Activated CD8-positive, alpha-beta T cell treated with anti-CD3 and anti-CD28 coated beads, Interleukin-2, amount 10 ng/mL, durations not matched to agents 7 days and 5 days (primary cell): ENCODE results near the gene GPC5. TPM values are rescaled to one million over a fixed set of nuclear protein-coding genes. Genes with fewer than 3 reads are reported as not detected.

Source experiments
- ATAC-seq: fragments of 150-1000 bp; cut with Tn5 transposase; one replicate; pipeline ENCODE4 v1.10.0; 2021; ENCODE audit warnings: moderate library complexity
- CTCF ChIA-PET: fragments of 350-600 bp; sonication (Branson Sonifier 250); formaldehyde crosslinking; loops from one replicate; lab custom pipeline; 2021; ENCODE audit warnings: antibody characterized with exemption; lab: Charles Lee
- POLR2A ChIA-PET: fragments of 350-600 bp; sonication (Branson Sonifier 250); formaldehyde crosslinking; loops from one replicate; lab custom pipeline; 2021; ENCODE audit warnings: antibody characterized with exemption; lab: Charles Lee
- DNase-seq: peaks from one replicate; pipeline ENCODE4 v3.0.0-alpha.2; 2020
- H3K27ac Mint-ChIP-seq: one replicate; pipeline ENCODE4 v1.8.0; 2021; ENCODE audit warnings: mild to moderate bottlenecking, mixed read lengths
- H3K27me3 Mint-ChIP-seq: one replicate; pipeline ENCODE4 v1.8.0; 2021; ENCODE audit warnings: low read depth, mixed read lengths
- H3K36me3 Mint-ChIP-seq: one replicate; pipeline ENCODE4 v1.8.0; 2021; ENCODE audit warnings: low read depth, mixed read lengths
- H3K4me1 Mint-ChIP-seq: one replicate; pipeline ENCODE4 v1.8.0; 2021; ENCODE audit warnings: low read depth, mixed read lengths
- H3K4me3 Mint-ChIP-seq: one replicate; pipeline ENCODE4 v1.8.0; 2021; ENCODE audit warnings: mild to moderate bottlenecking, mixed read lengths
- H3K9me3 Mint-ChIP-seq: one replicate; pipeline ENCODE4 v1.8.0; 2022; ENCODE audit warnings: mixed read lengths; ENCODE audit not compliant: insufficient read depth
- total RNA-seq, 2 experiments: library from RNA; stranded (reverse); gene quantifications; one replicate each; pipeline ENCODE4 v1.2.3, GENCODE V29; 2021

The GPC5 gene
- total RNA-seq, 2 experiments from 2014 or later: not detected

GRCh38 chr13:92188574-92188973 lies 790.2 kb downstream of the GPC5 start:
- Mint-ChIP-seq H3K27me3 (no peaks in the 10 kb centered on the region), H3K4me1 (no peaks in the 10 kb centered on the region), H3K36me3 (no peaks in the 10 kb centered on the region), H3K4me3 (no peak overlapping the region), H3K27ac (no peak overlapping the region), H3K9me3 (no peaks in the 10 kb centered on the region)
- DNase-seq (no peak), ATAC-seq (no peak)
- ChIA-PET CTCF (no interaction called here), POLR2A (no interaction called here)

- no peak overlapping the region for H3K4me3 Mint-ChIP-seq
- ChIA-PET CTCF (no interaction called here), POLR2A (no interaction called here)
- no peaks in the 10 kb centered on the region for H3K9me3 Mint-ChIP-seq
- no peaks in the 10 kb centered on the region for H3K36me3 Mint-ChIP-seq
- H3K27me3 Mint-ChIP-seq: no peaks in the 10 kb centered on the region
- ATAC-seq (no peak), DNase-seq (no peak)
- no peak overlapping the region for H3K27ac Mint-ChIP-seq
- no peaks in the 10 kb centered on the region for H3K4me1 Mint-ChIP-seq
These were observed 798.3 kb downstream of the GPC5 start for GRCh38 chr13:92196591-92197256.

- no peak for DNase-seq
- Mint-ChIP-seq H3K4me1 (no peaks in the 10 kb centered on the region), H3K27ac (no peak overlapping the region), H3K4me3 (no peak overlapping the region), H3K27me3 (no peaks in the 10 kb centered on the region), H3K9me3 (no peaks in the 10 kb centered on the region), H3K36me3 (no peaks in the 10 kb centered on the region)
- ChIA-PET POLR2A (no interaction called here), CTCF (no interaction called here)
- ATAC-seq: no peak
These were observed 799.2 kb downstream of the GPC5 start for GRCh38 chr13:92197669-92198068.

GRCh38 chr13:92218615-92219014 lies 820.2 kb downstream of the GPC5 start:
- DNase-seq (no peak), ATAC-seq (no peak)
- no peaks in the 10 kb centered on the region for H3K27me3 Mint-ChIP-seq
- H3K9me3 Mint-ChIP-seq: no peaks in the 10 kb centered on the region
- H3K4me3 Mint-ChIP-seq: no peak overlapping the region
- POLR2A ChIA-PET: no interaction called here
- no peaks in the 10 kb centered on the region for H3K36me3 Mint-ChIP-seq
- H3K4me1 Mint-ChIP-seq: no peaks in the 10 kb centered on the region
- CTCF ChIA-PET: no interaction called here
- H3K27ac Mint-ChIP-seq: no peak overlapping the region

- peaks cover under 1% of the 10 kb centered on the region for H3K9me3 Mint-ChIP-seq
- ChIA-PET CTCF (no interaction called here), POLR2A (no interaction called here)
- no peak for ATAC-seq
- H3K4me1 Mint-ChIP-seq: no peaks in the 10 kb centered on the region
- no peak overlapping the region for H3K27ac Mint-ChIP-seq
- DNase-seq: no peak
- H3K27me3 Mint-ChIP-seq: no peaks in the 10 kb centered on the region
- H3K4me3 Mint-ChIP-seq: no peak overlapping the region
- H3K36me3 Mint-ChIP-seq: no peaks in the 10 kb centered on the region
These were observed 823.5 kb downstream of the GPC5 start for GRCh38 chr13:92221916-92222315.

- H3K9me3 Mint-ChIP-seq: peaks cover 3% of the 10 kb centered on the region
- no peak for DNase-seq
- H3K27me3 Mint-ChIP-seq: no peaks in the 10 kb centered on the region
- ChIA-PET CTCF (no interaction called here), POLR2A (no interaction called here)
- H3K4me3 Mint-ChIP-seq: no peak overlapping the region
- no peak overlapping the region for H3K27ac Mint-ChIP-seq
- no peak for ATAC-seq
- no peaks in the 10 kb centered on the region for H3K4me1 Mint-ChIP-seq
- H3K36me3 Mint-ChIP-seq: no peaks in the 10 kb centered on the region
These were observed 825.8 kb downstream of the GPC5 start for GRCh38 chr13:92224052-92224821.

GRCh38 chr13:92224825-92225224 lies 826.4 kb downstream of the GPC5 start:
- Mint-ChIP-seq H3K4me1 (no peaks in the 10 kb centered on the region), H3K9me3 (peaks cover 3% of the 10 kb centered on the region), H3K4me3 (no peak overlapping the region), H3K27ac (no peak overlapping the region), H3K36me3 (no peaks in the 10 kb centered on the region), H3K27me3 (no peaks in the 10 kb centered on the region)
- CTCF ChIA-PET: no interaction called here
- ATAC-seq (no peak), DNase-seq (no peak)
- POLR2A ChIA-PET: no interaction called here

- ChIA-PET POLR2A (no interaction called here), CTCF (no interaction called here)
- H3K9me3 Mint-ChIP-seq: peaks cover 3% of the 10 kb centered on the region
- no peaks in the 10 kb centered on the region for H3K27me3 Mint-ChIP-seq
- H3K36me3 Mint-ChIP-seq: no peaks in the 10 kb centered on the region
- no peak for DNase-seq
- H3K4me3 Mint-ChIP-seq: no peak overlapping the region
- no peaks in the 10 kb centered on the region for H3K4me1 Mint-ChIP-seq
- H3K27ac Mint-ChIP-seq: no peak overlapping the region
- ATAC-seq: no peak
These were observed 827.4 kb downstream of the GPC5 start for GRCh38 chr13:92225861-92226260.

- no peak for DNase-seq
- Mint-ChIP-seq H3K27ac (no peak overlapping the region), H3K9me3 (no peaks in the 10 kb centered on the region), H3K36me3 (no peaks in the 10 kb centered on the region), H3K4me3 (no peak overlapping the region), H3K4me1 (no peaks in the 10 kb centered on the region), H3K27me3 (no peaks in the 10 kb centered on the region)
- ATAC-seq: no peak
- ChIA-PET POLR2A (no interaction called here), CTCF (no interaction called here)
These were observed 834.5 kb downstream of the GPC5 start for GRCh38 chr13:92232871-92233270.

GRCh38 chr13:92251671-92252210 lies 853.3 kb downstream of the GPC5 start:
- no peak for DNase-seq
- ChIA-PET CTCF (no interaction called here), POLR2A (no interaction called here)
- Mint-ChIP-seq H3K27me3 (no peaks in the 10 kb centered on the region), H3K4me1 (no peaks in the 10 kb centered on the region), H3K4me3 (no peak overlapping the region), H3K27ac (no peak overlapping the region), H3K36me3 (no peaks in the 10 kb centered on the region), H3K9me3 (no peaks in the 10 kb centered on the region)
- ATAC-seq: no peak

- Mint-ChIP-seq H3K36me3 (no peaks in the 10 kb centered on the region), H3K9me3 (no peaks in the 10 kb centered on the region), H3K27me3 (no peaks in the 10 kb centered on the region), H3K4me3 (no peak overlapping the region), H3K4me1 (no peaks in the 10 kb centered on the region), H3K27ac (no peak overlapping the region)
- no peak for DNase-seq
- POLR2A ChIA-PET: no interaction called here
- CTCF ChIA-PET: no interaction called here
- no peak for ATAC-seq
These were observed 857.1 kb downstream of the GPC5 start for GRCh38 chr13:92255526-92255925.

GRCh38 chr13:92256211-92256610 lies 857.8 kb downstream of the GPC5 start:
- Mint-ChIP-seq H3K9me3 (no peaks in the 10 kb centered on the region), H3K27ac (no peak overlapping the region), H3K4me3 (no peak overlapping the region), H3K27me3 (no peaks in the 10 kb centered on the region), H3K4me1 (no peaks in the 10 kb centered on the region), H3K36me3 (no peaks in the 10 kb centered on the region)
- ATAC-seq: no peak
- no peak for DNase-seq
- CTCF ChIA-PET: no interaction called here
- POLR2A ChIA-PET: no interaction called here
